OCI-LY3 (cell line): ENCODE data around the gene RTCA.
"Not testable (repeated sequence)": the region's sequence is repeated elsewhere in the genome, so short reads cannot be mapped to it uniquely, and the experiment has no call there.

Experiments used
- CTCF ChIP-seq: fragments of 200-600, 300-600 bp; sonication (generic); IDR thresholded peaks from 2 replicates; pipeline ENCODE4 v1.5.1; 2014; ENCODE audit warnings: antibody characterized with exemption, low read length, low read depth
- EZH2phosphoT487 ChIP-seq: fragments of 200-600 bp; shearing (Covaris generic); IDR thresholded peaks from 2 replicates; pipeline ENCODE4 v1.6.1; 2018; ENCODE audit warnings: antibody characterized with exemption, mixed run types, low read depth

- not testable (repeated sequence) for TF ChIP-seq EZH2phosphoT487, CTCF
Measured at GRCh38 chr1:100256273-100256672, 9.7 kb upstream of the RTCA start.
